ENCODE results near the gene TMEM121. TPM values are rescaled to one million over a fixed set of nuclear protein-coding genes. Genes with fewer than 3 reads are reported as not detected.

The TMEM121 gene
- total RNA-seq, 1 donor from 2014 or later = 4.0 TPM

GRCh38 chr14:105479431-105480158 is 46.8 kb upstream of the TMEM121 start:
- Histone ChIP-seq H3K79me2 (ENCODE audit: insufficient read depth, low read length) (peaks cover 25% of the 10 kb centered on the region), H3K36me3 (ENCODE audit: insufficient read depth, low read length) (no peaks in the 10 kb centered on the region), H3K27me3 (ENCODE audit: insufficient read depth, low read length) (no peaks in the 10 kb centered on the region), H3K27ac (ENCODE audit: low read depth, low read length) (no peak overlapping the region), H3K4me1 (ENCODE audit: insufficient read depth, low read length) (peaks cover 41% of the 10 kb centered on the region), H3K9ac (ENCODE audit: low read length) (no peak overlapping the region), H2AFZ (ENCODE audit: low read depth, low read length) (no peak overlapping the region), H3K4me3 (ENCODE audit: insufficient read depth, low read depth, low read length) (no peak overlapping the region), H3K9me3 (ENCODE audit: insufficient read depth, low read depth, low read length) (no peaks in the 10 kb centered on the region), H3K4me2 (ENCODE audit: low read length) (no peak overlapping the region), H4K20me1 (ENCODE audit: insufficient read depth, low read length) (peaks cover 17% of the 10 kb centered on the region)
- Mint-ChIP-seq H3K27me3 (ENCODE audit: low read depth, unreplicated experiment) (peaks cover 5% of the 10 kb centered on the region), H3K36me3 (ENCODE audit: low read depth, unreplicated experiment) (peaks cover 3% of the 10 kb centered on the region), H3K4me3 (ENCODE audit: unreplicated experiment) (no peak overlapping the region), H3K9me3 (ENCODE audit: unreplicated experiment) (no peaks in the 10 kb centered on the region), H3K4me1 (ENCODE audit: low read depth, unreplicated experiment) (peaks cover 16% of the 10 kb centered on the region), H3K27ac (ENCODE audit: unreplicated experiment) (no peak overlapping the region)
- FAIRE-seq (no peak), DNase-seq (ENCODE audit: low read depth) (no peak)
- TF ChIP-seq, protein P1, sequence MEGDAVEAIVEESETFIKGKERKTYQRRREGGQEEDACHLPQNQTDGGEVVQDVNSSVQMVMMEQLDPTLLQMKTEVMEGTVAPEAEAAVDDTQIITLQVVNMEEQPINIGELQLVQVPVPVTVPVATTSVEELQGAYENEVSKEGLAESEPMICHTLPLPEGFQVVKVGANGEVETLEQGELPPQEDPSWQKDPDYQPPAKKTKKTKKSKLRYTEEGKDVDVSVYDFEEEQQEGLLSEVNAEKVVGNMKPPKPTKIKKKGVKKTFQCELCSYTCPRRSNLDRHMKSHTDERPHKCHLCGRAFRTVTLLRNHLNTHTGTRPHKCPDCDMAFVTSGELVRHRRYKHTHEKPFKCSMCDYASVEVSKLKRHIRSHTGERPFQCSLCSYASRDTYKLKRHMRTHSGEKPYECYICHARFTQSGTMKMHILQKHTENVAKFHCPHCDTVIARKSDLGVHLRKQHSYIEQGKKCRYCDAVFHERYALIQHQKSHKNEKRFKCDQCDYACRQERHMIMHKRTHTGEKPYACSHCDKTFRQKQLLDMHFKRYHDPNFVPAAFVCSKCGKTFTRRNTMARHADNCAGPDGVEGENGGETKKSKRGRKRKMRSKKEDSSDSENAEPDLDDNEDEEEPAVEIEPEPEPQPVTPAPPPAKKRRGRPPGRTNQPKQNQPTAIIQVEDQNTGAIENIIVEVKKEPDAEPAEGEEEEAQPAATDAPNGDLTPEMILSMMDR (IDR thresholded peaks at IDR 0.05; ENCODE audit: insufficient read depth, low read depth, low read length) = no peak
- TF ChIP-seq EZH2 (IDR thresholded peaks at IDR 0.05; ENCODE audit: insufficient read depth, low read length) = no peak

GRCh38 chr14:105480199-105480746 is 46.1 kb upstream of the TMEM121 start:
- TF ChIP-seq, protein P1 (IDR thresholded peaks at IDR 0.05; ENCODE audit: insufficient read depth, low read depth, low read length) = no peak
- TF ChIP-seq EZH2 (IDR thresholded peaks at IDR 0.05; ENCODE audit: insufficient read depth, low read length) = no peak
- Histone ChIP-seq H2AFZ (ENCODE audit: low read depth, low read length) (no peak overlapping the region), H3K9ac (ENCODE audit: low read length) (peak overlapping the region; percentile 97), H4K20me1 (ENCODE audit: insufficient read depth, low read length) (peaks cover 17% of the 10 kb centered on the region), H3K27ac (ENCODE audit: low read depth, low read length) (no peak overlapping the region), H3K36me3 (ENCODE audit: insufficient read depth, low read length) (no peaks in the 10 kb centered on the region), H3K4me3 (ENCODE audit: insufficient read depth, low read depth, low read length) (no peak overlapping the region), H3K79me2 (ENCODE audit: insufficient read depth, low read length) (peaks cover 22% of the 10 kb centered on the region), H3K4me1 (ENCODE audit: insufficient read depth, low read length) (peaks cover 41% of the 10 kb centered on the region), H3K27me3 (ENCODE audit: insufficient read depth, low read length) (no peaks in the 10 kb centered on the region), H3K9me3 (ENCODE audit: insufficient read depth, low read depth, low read length) (no peaks in the 10 kb centered on the region), H3K4me2 (ENCODE audit: low read length) (peak overlapping the region; percentile 90)
- Mint-ChIP-seq H3K36me3 (ENCODE audit: low read depth, unreplicated experiment) (peaks cover 3% of the 10 kb centered on the region), H3K27me3 (ENCODE audit: low read depth, unreplicated experiment) (peaks cover 5% of the 10 kb centered on the region), H3K9me3 (ENCODE audit: unreplicated experiment) (no peaks in the 10 kb centered on the region), H3K4me3 (ENCODE audit: unreplicated experiment) (no peak overlapping the region), H3K27ac (ENCODE audit: unreplicated experiment) (no peak overlapping the region), H3K4me1 (ENCODE audit: low read depth, unreplicated experiment) (peaks cover 16% of the 10 kb centered on the region)
- FAIRE-seq = no peak
- no peak for DNase-seq (ENCODE audit: low read depth)
